Liver (tissue), 9 donors: ENCODE results near the gene S100A16. TPM values are rescaled to one million over a fixed set of nuclear protein-coding genes. Genes with fewer than 3 reads are reported as not detected.
"Not testable (repeated sequence)": the region's sequence is repeated elsewhere in the genome, so short reads cannot be mapped to it uniquely, and the experiment has no call there.

Source experiments
- DNase-seq: peaks from one replicate; pipeline ENCODE4 v3.0.0-alpha.2; 2017; ENCODE audit warnings: low spot score
- H3K27ac ChIP-seq, 2 donors: one replicate each; pipeline ENCODE4 v1.7.0; 2013; ENCODE audit warnings: inconsistent platforms in 2 of 2, low read length in 2 of 2, control low read depth in 1 of 2, low read depth in 1 of 2, mild to moderate bottlenecking in 1 of 2
- H3K27me3 ChIP-seq, 4 donors: one replicate each; pipeline versions ENCODE4 v1.6.1 to v1.7.0; 2013; ENCODE audit warnings: low read length in 3 of 4, inconsistent platforms in 1 of 4, mild to moderate bottlenecking in 1 of 4, moderate library complexity in 1 of 4; ENCODE audit not compliant: control insufficient read depth in 4 of 4, insufficient read depth in 4 of 4
- H3K36me3 ChIP-seq, 4 donors: one replicate each; pipeline versions ENCODE4 v1.6.1 to v1.7.0; 2013; ENCODE audit warnings: low read length in 3 of 4, mild to moderate bottlenecking in 3 of 4, low read depth in 1 of 4, moderate library complexity in 1 of 4; ENCODE audit not compliant: control insufficient read depth in 4 of 4, insufficient read depth in 3 of 4
- H3K4me1 ChIP-seq, 4 donors: one replicate each; pipeline versions ENCODE4 v1.6.1 to v1.7.0; 2013; ENCODE audit warnings: low read length in 3 of 4, mild to moderate bottlenecking in 3 of 4, moderate library complexity in 1 of 4; ENCODE audit not compliant: control insufficient read depth in 4 of 4, insufficient read depth in 4 of 4
- H3K4me3 ChIP-seq, 3 donors: one replicate each; pipeline versions ENCODE4 v1.6.1 to v1.7.0; 2013; ENCODE audit warnings: low read length in 3 of 3, control low read depth in 1 of 3, low read depth in 1 of 3, mild to moderate bottlenecking in 1 of 3
- H3K9ac ChIP-seq, 2 donors: one replicate each; pipeline ENCODE4 v1.7.0; 2013; ENCODE audit warnings: low read length in 2 of 2, mild to moderate bottlenecking in 2 of 2, moderate library complexity in 2 of 2, control low read depth in 1 of 2, low read depth in 1 of 2
- H3K9me3 ChIP-seq, 4 donors: one replicate each; pipeline versions ENCODE4 v1.6.1 to v1.7.0; 2013; ENCODE audit warnings: low read length in 3 of 4; ENCODE audit not compliant: control insufficient read depth in 4 of 4
- EGR1 ChIP-seq, 2 donors: IDR thresholded peaks; 2 replicates each; pipeline ENCODE4 v1.6.1; 2016 to 2018; ENCODE audit warnings: antibody characterized with exemption in 2 of 2, low read depth in 2 of 2
- FOXA1 ChIP-seq: IDR thresholded peaks from 2 replicates; pipeline ENCODE4 v1.6.1; 2016; ENCODE audit warnings: antibody characterized with exemption
- FOXA2 ChIP-seq: IDR thresholded peaks from 2 replicates; pipeline ENCODE4 v1.6.1; 2016; ENCODE audit warnings: antibody characterized with exemption
- HNF4A ChIP-seq, 2 donors: conservative IDR thresholded peaks; 2 replicates each; pipeline ENCODE4 v1.6.1; 2016; ENCODE audit warnings: antibody characterized with exemption in 2 of 2, mild to moderate bottlenecking in 2 of 2
- HNF4G ChIP-seq: IDR thresholded peaks from 2 replicates; pipeline ENCODE4 v1.6.1; 2016; ENCODE audit warnings: antibody characterized with exemption
- JUND ChIP-seq, 2 donors: IDR thresholded peaks; 2 replicates each; pipeline ENCODE4 v1.6.1; 2016; ENCODE audit warnings: antibody characterized with exemption in 2 of 2
- NR2F2 ChIP-seq: IDR thresholded peaks from 2 replicates; pipeline ENCODE4 v1.6.1; 2016; ENCODE audit warnings: antibody characterized with exemption
- RAD21 ChIP-seq, 2 donors: IDR thresholded peaks; 2 replicates each; pipeline ENCODE4 v1.6.1; 2016; ENCODE audit warnings: antibody characterized with exemption in 2 of 2, mild to moderate bottlenecking in 2 of 2
- REST ChIP-seq: IDR thresholded peaks from 2 replicates; pipeline ENCODE4 v1.6.1; 2016; ENCODE audit warnings: antibody characterized with exemption, mild to moderate bottlenecking
- RXRA ChIP-seq, 2 donors: IDR thresholded peaks; 2 replicates each; pipeline ENCODE4 v1.6.1; 2017 to 2018; ENCODE audit warnings: antibody characterized with exemption in 2 of 2, mild to moderate bottlenecking in 1 of 2
- SP1 ChIP-seq: IDR thresholded peaks from 2 replicates; pipeline ENCODE4 v1.6.1; 2018; ENCODE audit warnings: antibody characterized with exemption, mild to moderate bottlenecking
- YY1 ChIP-seq: IDR thresholded peaks from 2 replicates; pipeline ENCODE4 v1.6.1; 2016; ENCODE audit warnings: antibody characterized with exemption, mild to moderate bottlenecking
- ZBTB33 ChIP-seq: IDR thresholded peaks from 2 replicates; pipeline ENCODE4 v1.6.1; 2016; ENCODE audit warnings: antibody characterized with exemption
- WGBS: extraction: QIAGEN DNeasy Blood & Tissue Kit; methylation state at CpG from one replicate; pipeline ENCODE4 v1.1.7; 2013; 5-methylcytosine and 5-hydroxymethylcytosine counted together
- polyA plus RNA-seq, 2 donors: library from polyadenylated mRNA; stranded (reverse) in 1 of 2; unstranded in 1 of 2; fragments of 200-250 nt in 1 of 2; fragments of >200 nt in 1 of 2; fragmentation: Nextera tagmentation in 1 of 2; extraction: Ambion mirVana in 1 of 2; gene quantifications; one replicate each; pipeline versions ENCODE4 v1.2.1 to v1.2.3, GENCODE V29; 2013 to 2015
- total RNA-seq, 2 donors: library from RNA; depleted of rRNA; stranded (reverse); fragments of >200 nt; gene quantifications; one replicate each; pipeline ENCODE4 v1.2.3, GENCODE V29; 2014
- TF ChIP-seq, protein P1 (sequence below): IDR thresholded peaks from 2 replicates; pipeline ENCODE4 v1.6.1; 2016; ENCODE audit warnings: antibody characterized with exemption
- TF ChIP-seq, protein P2 (sequence below): IDR thresholded peaks from 2 replicates; pipeline ENCODE4 v1.6.1; 2016; ENCODE audit warnings: antibody characterized with exemption
- donor health status: healthy.
- donor health status: healthy.
- donor health status: healthy.
- donor health status: healthy.
- donor health status: healthy.

Gene S100A16
- total and polyA plus RNA-seq, 4 donors = 27.3 to 142 (median 81.8) TPM

- H3K9ac ChIP-seq = no peak overlapping the region
- no peaks in the 10 kb centered on the region for H3K27me3 ChIP-seq
- H3K27ac ChIP-seq = no peak overlapping the region
- peaks cover 22 to 69% (median 59%) of the 10 kb centered on the region in 4 donors for H3K36me3 ChIP-seq
- no peak for TF ChIP-seq NR2F2
- H3K4me3 ChIP-seq = no peak overlapping the region
- DNase-seq = no peak
- 93% methylated on average over 11 of the region's 11 CpGs for WGBS
- H3K9me3 ChIP-seq = no peaks in the 10 kb centered on the region
- H3K4me1 ChIP-seq = peaks cover 2 to 21% (median 15%) of the 10 kb centered on the region in 4 donors
Observed at GRCh38 chr1:153642161-153642560, 29.2 kb upstream of the S100A16 start.

DNA sequence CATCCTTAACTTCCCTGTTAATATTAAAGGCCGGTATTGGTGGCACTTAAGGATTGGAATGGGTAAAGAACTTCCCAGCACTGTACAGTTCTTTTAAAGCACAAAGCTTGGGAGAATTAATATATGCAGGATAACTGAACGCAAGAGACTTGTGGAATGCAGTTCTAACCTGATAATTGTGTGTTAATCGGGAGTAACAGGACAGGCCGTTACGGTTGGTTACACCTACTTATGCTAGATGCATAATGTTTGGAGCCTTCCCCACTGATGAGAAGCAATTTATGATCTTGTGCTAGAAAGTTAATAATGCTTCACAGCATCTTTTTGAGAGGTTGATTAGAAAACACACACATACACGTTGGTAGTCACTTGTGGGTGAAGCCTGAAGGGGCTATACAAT lies 27.9 kb upstream of the S100A16 start:
- Histone ChIP-seq H3K4me1 (peaks cover 3 to 29% (median 17%) of the 10 kb centered on the region in 4 donors), H3K27ac (no peak overlapping the region), H3K36me3 (peaks cover 23 to 75% (median 64%) of the 10 kb centered on the region in 4 donors), H3K4me3 (no peak overlapping the region), H3K27me3 (no peaks in the 10 kb centered on the region), H3K9me3 (no peaks in the 10 kb centered on the region), H3K9ac (no peak overlapping the region)
- WGBS = 91% methylated on average over 6 of the region's 6 CpGs
- no peak for DNase-seq
- TF ChIP-seq SP1 = no peak
- TF ChIP-seq JUND (IDR thresholded peaks at IDR 0.05) = no peak
- no peak for TF ChIP-seq FOXA1
- TF ChIP-seq, protein P1, sequence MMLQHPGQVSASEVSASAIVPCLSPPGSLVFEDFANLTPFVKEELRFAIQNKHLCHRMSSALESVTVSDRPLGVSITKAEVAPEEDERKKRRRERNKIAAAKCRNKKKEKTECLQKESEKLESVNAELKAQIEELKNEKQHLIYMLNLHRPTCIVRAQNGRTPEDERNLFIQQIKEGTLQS = no peak
- TF ChIP-seq, protein P2, sequence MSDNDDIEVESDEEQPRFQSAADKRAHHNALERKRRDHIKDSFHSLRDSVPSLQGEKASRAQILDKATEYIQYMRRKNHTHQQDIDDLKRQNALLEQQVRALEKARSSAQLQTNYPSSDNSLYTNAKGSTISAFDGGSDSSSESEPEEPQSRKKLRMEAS = no peak
- no peak for TF ChIP-seq ZBTB33
- TF ChIP-seq RAD21 (IDR thresholded peaks at IDR 0.05) = no peak
- no peak for TF ChIP-seq NR2F2
- TF ChIP-seq YY1 = no peak
- TF ChIP-seq FOXA2 = no peak
- no peak for TF ChIP-seq HNF4A (conservative IDR thresholded peaks at IDR 0.05)
- TF ChIP-seq HNF4G = no peak
- no peak for TF ChIP-seq REST
- no peak for TF ChIP-seq EGR1 (IDR thresholded peaks at IDR 0.05; ENCODE audit: low read depth in 2 of 2)
- TF ChIP-seq RXRA (IDR thresholded peaks at IDR 0.05) = no peak

DNA sequence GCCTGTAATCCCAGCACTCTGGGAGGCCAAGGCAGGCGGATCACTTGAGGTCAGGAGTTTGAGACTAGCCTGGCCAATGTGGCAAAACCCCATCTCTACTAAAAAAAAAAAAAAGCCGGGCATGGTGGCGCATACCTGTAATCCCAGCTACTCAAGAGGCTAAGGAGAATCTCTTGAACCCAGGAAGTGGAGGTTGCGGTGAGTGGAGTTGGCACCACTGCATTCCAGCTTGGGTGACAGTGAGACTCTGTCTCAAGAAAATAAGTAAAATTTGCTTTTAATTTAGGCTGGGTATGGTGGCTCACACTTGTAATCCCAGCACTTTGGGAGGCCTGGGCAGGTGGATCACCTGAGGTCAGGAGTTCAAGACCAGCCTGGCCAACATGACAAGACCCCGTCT lies 27.3 kb upstream of the S100A16 start:
- not testable (repeated sequence) for H3K9ac ChIP-seq, H3K9me3 ChIP-seq, H3K27ac ChIP-seq, H3K27me3 ChIP-seq, H3K4me3 ChIP-seq, DNase-seq
- 98% methylated on average over 5 of the region's 5 CpGs for WGBS
- Histone ChIP-seq H3K36me3 (peaks cover 19 to 69% (median 57%) of the 10 kb centered on the region in 4 donors), H3K4me1 (peaks cover 9 to 33% (median 21%) of the 10 kb centered on the region in 4 donors)
